ENCODE results near the gene INO80B. TPM values are rescaled to one million over a fixed set of nuclear protein-coding genes. Genes with fewer than 3 reads are reported as not detected.

The INO80B gene
- total RNA-seq, 2 experiments from 2014 or later = 29.2 to 44.5 TPM

GRCh38 chr2:74438248-74438647 is 16.6 kb upstream of the INO80B start:
- POLR2A ChIA-PET = interaction anchor here (0.6 to 1.6 kb wide), 2 partner anchors 11 to 29 kb away, joined by 3 to 5 read pairs; no protein-coding TSS in a partner anchor
- Histone ChIP-seq H3K79me2 (ENCODE audit: insufficient read depth, low read depth, low read length) (no peaks in the 10 kb centered on the region), H3K36me3 (ENCODE audit: insufficient read depth, low read length) (no peaks in the 10 kb centered on the region), H3K4me3 (ENCODE audit: low read depth, low read length, poor library complexity, severe bottlenecking) (no peak overlapping the region), H3K27ac (ENCODE audit: low read depth, low read length, poor library complexity, severe bottlenecking) (no peak overlapping the region), H3K4me1 (ENCODE audit: insufficient read depth, low read length, poor library complexity, severe bottlenecking) (peaks cover 25% of the 10 kb centered on the region), H2AFZ (ENCODE audit: low read length) (no peak overlapping the region), H4K20me1 (ENCODE audit: insufficient read depth, low read length) (no peaks in the 10 kb centered on the region), H3K9me3 (ENCODE audit: low read length) (no peaks in the 10 kb centered on the region), H3K4me2 (ENCODE audit: low read length) (no peak overlapping the region), H3K9me2 (ENCODE audit: insufficient read depth, low read length) (no peaks in the 10 kb centered on the region)
- CTCF ChIA-PET (ENCODE audit: unreplicated experiment) = no interaction called here
- TF ChIP-seq EZH2phosphoT487 (IDR thresholded peaks at IDR 0.05; ENCODE audit: borderline replicate concordance, low read depth, low read length) = no peak
- no TSS peak for BruUV-seq (replicated peaks)
- intact Hi-C loops (cut with micrococcal nuclease; ENCODE audit: unreplicated experiment) = no loop called here
- DNase-seq (ENCODE audit: low spot score) = no peak

DNA sequence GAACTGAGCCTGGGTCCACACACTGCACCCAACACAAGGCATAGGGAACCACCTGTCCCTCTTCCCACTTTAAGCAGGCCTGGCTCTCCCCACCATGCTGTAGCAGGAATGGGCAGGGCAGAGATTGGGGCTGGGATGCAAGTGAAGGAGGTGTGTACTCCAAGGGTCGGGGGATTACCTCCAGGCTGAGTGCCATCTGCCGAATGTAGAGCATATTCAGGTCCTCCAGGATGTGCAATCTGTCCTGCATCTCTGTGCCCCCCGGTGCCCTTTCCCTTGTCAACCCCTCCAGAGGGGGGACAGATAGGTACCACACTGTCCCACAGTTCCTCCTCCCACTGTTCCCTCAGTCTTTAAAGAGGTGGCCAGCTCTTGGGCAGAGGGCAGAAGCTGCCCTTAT is 15.5 kb upstream of the INO80B start:
- H3K4me3 ChIP-seq (ENCODE audit: low read depth, low read length, poor library complexity, severe bottlenecking) = no peak overlapping the region
- no peaks in the 10 kb centered on the region for H3K36me3 ChIP-seq (ENCODE audit: insufficient read depth, low read length)
- CTCF ChIA-PET (ENCODE audit: unreplicated experiment) = no interaction called here
- no TSS peak for BruUV-seq (replicated peaks)
- H3K4me2 ChIP-seq (ENCODE audit: low read length) = no peak overlapping the region
- H4K20me1 ChIP-seq (ENCODE audit: insufficient read depth, low read length) = no peaks in the 10 kb centered on the region
- no peak overlapping the region for H3K27ac ChIP-seq (ENCODE audit: low read depth, low read length, poor library complexity, severe bottlenecking)
- H3K9me2 ChIP-seq (ENCODE audit: insufficient read depth, low read length) = no peaks in the 10 kb centered on the region
- H3K4me1 ChIP-seq (ENCODE audit: insufficient read depth, low read length, poor library complexity, severe bottlenecking) = peaks cover 31% of the 10 kb centered on the region
- no peak overlapping the region for H2AFZ ChIP-seq (ENCODE audit: low read length)
- no peaks in the 10 kb centered on the region for H3K79me2 ChIP-seq (ENCODE audit: insufficient read depth, low read depth, low read length)
- H3K9me3 ChIP-seq (ENCODE audit: low read length) = no peaks in the 10 kb centered on the region
- intact Hi-C loops (cut with micrococcal nuclease; ENCODE audit: unreplicated experiment) = no loop called here
- DNase-seq (ENCODE audit: low spot score) = no peak
- TF ChIP-seq EZH2phosphoT487 (IDR thresholded peaks at IDR 0.05; ENCODE audit: borderline replicate concordance, low read depth, low read length) = no peak
- TF ChIP-seq, protein P1, sequence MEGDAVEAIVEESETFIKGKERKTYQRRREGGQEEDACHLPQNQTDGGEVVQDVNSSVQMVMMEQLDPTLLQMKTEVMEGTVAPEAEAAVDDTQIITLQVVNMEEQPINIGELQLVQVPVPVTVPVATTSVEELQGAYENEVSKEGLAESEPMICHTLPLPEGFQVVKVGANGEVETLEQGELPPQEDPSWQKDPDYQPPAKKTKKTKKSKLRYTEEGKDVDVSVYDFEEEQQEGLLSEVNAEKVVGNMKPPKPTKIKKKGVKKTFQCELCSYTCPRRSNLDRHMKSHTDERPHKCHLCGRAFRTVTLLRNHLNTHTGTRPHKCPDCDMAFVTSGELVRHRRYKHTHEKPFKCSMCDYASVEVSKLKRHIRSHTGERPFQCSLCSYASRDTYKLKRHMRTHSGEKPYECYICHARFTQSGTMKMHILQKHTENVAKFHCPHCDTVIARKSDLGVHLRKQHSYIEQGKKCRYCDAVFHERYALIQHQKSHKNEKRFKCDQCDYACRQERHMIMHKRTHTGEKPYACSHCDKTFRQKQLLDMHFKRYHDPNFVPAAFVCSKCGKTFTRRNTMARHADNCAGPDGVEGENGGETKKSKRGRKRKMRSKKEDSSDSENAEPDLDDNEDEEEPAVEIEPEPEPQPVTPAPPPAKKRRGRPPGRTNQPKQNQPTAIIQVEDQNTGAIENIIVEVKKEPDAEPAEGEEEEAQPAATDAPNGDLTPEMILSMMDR (conservative IDR thresholded peaks at IDR 0.05; ENCODE audit: low read length) = no peak
- POLR2A ChIA-PET = interaction anchor here (2.0 to 2.3 kb wide), 2 partner anchors 13 to 17 kb away, joined by 13 to 17 read pairs; partner anchors contain the start of gene INO80B

GRCh38 chr2:74439803-74440377 is 15.0 kb upstream of the INO80B start:
- Histone ChIP-seq H3K9me2 (ENCODE audit: insufficient read depth, low read length) (no peaks in the 10 kb centered on the region), H3K79me2 (ENCODE audit: insufficient read depth, low read depth, low read length) (no peaks in the 10 kb centered on the region), H4K20me1 (ENCODE audit: insufficient read depth, low read length) (no peaks in the 10 kb centered on the region), H2AFZ (ENCODE audit: low read length) (peak overlapping the region; percentile 59; the same call in 1 of the 2 replicates), H3K27ac (ENCODE audit: low read depth, low read length, poor library complexity, severe bottlenecking) (no peak overlapping the region), H3K4me2 (ENCODE audit: low read length) (peak overlapping the region; percentile 50), H3K9me3 (ENCODE audit: low read length) (no peaks in the 10 kb centered on the region), H3K36me3 (ENCODE audit: insufficient read depth, low read length) (no peaks in the 10 kb centered on the region), H3K4me1 (ENCODE audit: insufficient read depth, low read length, poor library complexity, severe bottlenecking) (peaks cover 34% of the 10 kb centered on the region), H3K4me3 (ENCODE audit: low read depth, low read length, poor library complexity, severe bottlenecking) (peak overlapping the region; percentile 33)
- ChIA-PET CTCF (ENCODE audit: unreplicated experiment) (no interaction called here), POLR2A (interaction anchor here (0.9 to 2.3 kb wide), 3 partner anchors 8 to 16 kb away, joined by 4 to 17 read pairs (median 13); partner anchors contain the start of gene INO80B)
- intact Hi-C loops (cut with micrococcal nuclease; ENCODE audit: unreplicated experiment) = no loop called here
- BruUV-seq (replicated peaks) = no TSS peak
- no peak for DNase-seq (ENCODE audit: low spot score)
- no peak for TF ChIP-seq EZH2phosphoT487 (IDR thresholded peaks at IDR 0.05; ENCODE audit: borderline replicate concordance, low read depth, low read length)
- TF ChIP-seq, protein P1 (conservative IDR thresholded peaks at IDR 0.05; ENCODE audit: low read length) = no peak

Measured in OCI-LY7 (cell line).